Effector memory CD8-positive, alpha-beta T cell (primary cell): ENCODE data around the gene C2orf81.
A peak's percentile ranks its signal among the peaks of the same experiment; 100 is the strongest.
"Not testable (repeated sequence)": the region's sequence is repeated elsewhere in the genome, so short reads cannot be mapped to it uniquely, and the experiment has no call there.

Source experiments
- ATAC-seq: fragments of 150-1000 bp; cut with Tn5 transposase; replicated peaks from 2 replicates; pipeline ENCODE4 v1.10.0; 2021; ENCODE audit warnings: mild to moderate bottlenecking, moderate library complexity
- DNase-seq, 3 experiments: peaks; one replicate each; pipeline ENCODE4 v3.0.0; 2021
- H3K27ac Mint-ChIP-seq, 2 donors: one replicate each; pipeline ENCODE4 v1.8.0; 2022; ENCODE audit warnings: mild to moderate bottlenecking in 2 of 2, mixed read lengths in 2 of 2, moderate library complexity in 2 of 2
- H3K27me3 Mint-ChIP-seq, 2 donors: one replicate each; pipeline ENCODE4 v1.8.0; 2022; ENCODE audit warnings: mixed read lengths in 2 of 2
- H3K36me3 Mint-ChIP-seq: one replicate; pipeline ENCODE4 v1.8.0; 2022; ENCODE audit warnings: mild to moderate bottlenecking, moderate library complexity, mixed read lengths; ENCODE audit not compliant: insufficient read depth
- H3K4me1 Mint-ChIP-seq, 2 donors: one replicate each; pipeline ENCODE4 v1.8.0; 2022; ENCODE audit warnings: low read depth in 2 of 2, mixed read lengths in 2 of 2
- H3K4me3 Mint-ChIP-seq, 2 donors: one replicate each; pipeline ENCODE4 v1.8.0; 2022; ENCODE audit warnings: mild to moderate bottlenecking in 2 of 2, mixed read lengths in 2 of 2, moderate library complexity in 2 of 2
- H3K9me3 Mint-ChIP-seq, 2 donors: one replicate each; pipeline ENCODE4 v1.8.0; 2022; ENCODE audit warnings: mixed read lengths in 2 of 2

The C2orf81 gene

DNA sequence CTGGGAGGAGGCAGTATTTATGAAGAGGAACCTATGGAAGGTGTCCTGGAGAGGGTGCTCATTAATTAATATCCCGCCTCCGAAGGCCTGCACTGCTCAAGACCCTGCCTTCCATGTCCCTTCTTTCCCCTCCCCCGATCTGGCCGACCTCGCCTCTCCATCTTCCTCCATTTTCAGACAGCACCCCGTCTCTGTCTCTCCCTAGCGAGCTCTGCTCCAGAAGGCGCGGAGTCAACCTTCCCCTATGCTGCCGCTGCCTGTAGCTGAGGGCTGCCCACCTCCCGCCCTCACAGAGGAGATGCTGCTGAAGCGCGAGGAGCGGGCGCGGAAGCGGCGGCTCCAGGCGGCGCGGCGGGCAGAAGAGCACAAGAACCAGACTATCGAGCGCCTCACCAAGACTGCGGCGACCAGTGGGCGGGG, 35.7 kb upstream of the C2orf81 start:
- Mint-ChIP-seq H3K27ac (peak overlapping the region; percentile 99 to 100), H3K9me3 (no peaks in the 10 kb centered on the region), H3K36me3 (peaks cover 51% of the 10 kb centered on the region), H3K4me1 (peaks cover 49 to 66% of the 10 kb centered on the region in 2 donors), H3K27me3 (no peaks in the 10 kb centered on the region), H3K4me3 (peak overlapping the region; percentile 96 to 98)
- ATAC-seq, result no peak
- no peak for DNase-seq

DNA sequence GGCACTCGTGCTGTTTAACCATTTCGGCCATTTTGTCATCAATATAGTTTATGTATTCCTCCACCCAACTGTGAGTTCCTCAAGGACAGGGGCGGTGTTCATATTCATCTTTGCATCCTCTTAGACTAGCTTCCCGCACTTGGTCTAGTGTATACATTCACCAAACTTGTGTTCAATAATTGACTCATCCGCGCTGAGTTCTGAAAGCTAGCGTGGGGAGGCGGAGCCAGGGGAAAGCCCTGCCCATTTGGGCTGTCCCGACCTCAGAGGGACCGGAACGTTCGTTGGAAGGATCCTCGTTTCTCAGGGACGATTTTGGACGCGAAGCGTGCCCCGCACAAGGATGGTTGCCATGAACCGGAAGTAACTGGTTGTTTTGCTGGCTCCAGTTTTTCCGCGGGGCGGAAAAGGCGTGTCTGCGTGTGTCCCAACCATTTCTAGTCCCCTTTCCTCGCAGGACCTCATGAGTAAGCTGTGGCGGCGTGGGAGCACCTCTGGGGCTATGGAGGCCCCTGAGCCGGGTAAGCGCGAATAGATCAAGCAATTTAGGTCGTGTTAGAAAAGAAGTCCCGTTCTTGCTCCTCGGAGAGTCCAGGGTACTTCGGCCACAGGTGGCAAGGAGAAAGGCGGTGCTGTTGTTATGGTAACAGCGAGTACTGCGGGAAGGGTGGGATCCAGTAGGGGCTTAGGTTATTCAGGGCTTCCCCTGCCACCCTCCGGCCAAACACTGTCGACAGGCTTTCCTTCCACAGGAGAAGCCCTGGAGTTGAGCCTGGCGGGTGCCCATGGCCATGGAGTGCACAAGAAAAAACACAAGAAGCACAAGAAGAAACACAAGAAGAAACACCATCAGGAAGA, 33.5 kb upstream of the C2orf81 start, which contains the start of gene INO80B:
INO80B (plus strand) TSS at position 434 of the 858 bp plus-strand sequence; CDS start at position 464, 30 bp downstream.
- peak; percentile 37 for ATAC-seq
- Mint-ChIP-seq H3K4me1 (peaks cover 50 to 56% of the 10 kb centered on the region in 2 donors), H3K27ac (peak within 1 kb of the TSS; percentile 94 to 100)

DNA sequence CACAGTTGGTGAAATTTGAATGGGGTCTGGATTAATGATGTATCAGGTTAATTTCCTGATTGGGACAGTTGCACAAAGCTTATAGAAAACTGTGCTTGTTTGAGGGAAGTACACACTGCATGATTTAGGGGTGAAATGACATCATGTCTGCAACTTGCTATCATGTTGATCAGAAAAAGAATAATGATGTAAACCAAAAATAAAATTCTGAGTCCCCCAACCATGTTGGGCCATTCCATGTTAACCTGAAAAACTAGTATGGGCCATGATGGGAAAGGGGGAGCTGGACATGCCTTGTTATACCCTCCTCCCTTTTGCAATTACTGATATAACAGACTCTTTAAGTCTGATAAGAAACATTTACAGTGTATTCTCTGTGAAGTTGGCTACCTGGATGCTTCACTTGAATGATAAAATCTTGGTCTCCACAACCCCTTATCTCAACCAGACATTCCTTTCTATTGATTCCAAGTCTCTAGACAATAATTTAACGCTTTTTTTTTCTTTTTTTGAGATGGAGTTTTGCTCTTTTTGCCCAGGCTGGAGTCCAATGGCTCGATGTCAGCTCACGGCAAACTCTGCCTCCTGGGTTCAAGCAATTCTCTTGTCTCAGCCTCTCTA, 29.3 kb upstream of the C2orf81 start:
- no peak for ATAC-seq
- Mint-ChIP-seq H3K36me3 (peaks cover 14% of the 10 kb centered on the region), H3K4me1 (peaks cover 24 to 29% of the 10 kb centered on the region in 2 donors), H3K27me3 (no peaks in the 10 kb centered on the region), H3K27ac (peak overlapping the region; percentile 15 to 82), H3K4me3 (no peak overlapping the region), H3K9me3 (no peaks in the 10 kb centered on the region)
- no peak for DNase-seq

More for the DNA sequence above, 33.5 kb upstream of the C2orf81 start, which contains the start of gene INO80B:
- Mint-ChIP-seq H3K4me3 (peak within 1 kb of the TSS; percentile 96 to 98), H3K9me3 (no peaks in the 10 kb centered on the region), H3K36me3 (peaks cover 44% of the 10 kb centered on the region), H3K27me3 (no peaks in the 10 kb centered on the region)
- peak; percentile 97 to 99 (median 97) for DNase-seq

DNA sequence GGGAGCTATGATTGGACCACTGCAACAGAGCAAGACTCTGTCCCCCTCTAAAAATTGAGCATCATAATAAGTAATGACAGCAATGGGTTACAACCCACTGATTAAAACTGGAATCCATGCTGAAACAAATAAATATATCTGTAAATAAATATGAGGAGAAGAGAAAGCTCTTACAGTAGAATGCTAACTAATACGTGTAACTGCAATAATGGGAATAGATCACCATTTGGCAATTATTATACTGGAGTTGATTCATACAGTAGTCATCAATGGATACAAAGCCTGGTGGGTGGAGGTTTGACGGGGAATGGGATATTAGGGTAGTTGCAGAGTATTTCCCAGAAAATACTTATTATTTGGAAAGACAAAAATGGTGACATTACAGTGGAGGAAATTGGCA, 27.4 kb upstream of the C2orf81 start:
- Mint-ChIP-seq H3K4me1 (peaks cover 9 to 13% of the 10 kb centered on the region in 2 donors), H3K27me3 (peaks cover 0 to 17% of the 10 kb centered on the region in 2 donors), H3K4me3 (no peak overlapping the region), H3K27ac (no peak overlapping the region), H3K36me3 (peaks cover 7% of the 10 kb centered on the region), H3K9me3 (no peaks in the 10 kb centered on the region)
- no peak for ATAC-seq
- no peak for DNase-seq

DNA sequence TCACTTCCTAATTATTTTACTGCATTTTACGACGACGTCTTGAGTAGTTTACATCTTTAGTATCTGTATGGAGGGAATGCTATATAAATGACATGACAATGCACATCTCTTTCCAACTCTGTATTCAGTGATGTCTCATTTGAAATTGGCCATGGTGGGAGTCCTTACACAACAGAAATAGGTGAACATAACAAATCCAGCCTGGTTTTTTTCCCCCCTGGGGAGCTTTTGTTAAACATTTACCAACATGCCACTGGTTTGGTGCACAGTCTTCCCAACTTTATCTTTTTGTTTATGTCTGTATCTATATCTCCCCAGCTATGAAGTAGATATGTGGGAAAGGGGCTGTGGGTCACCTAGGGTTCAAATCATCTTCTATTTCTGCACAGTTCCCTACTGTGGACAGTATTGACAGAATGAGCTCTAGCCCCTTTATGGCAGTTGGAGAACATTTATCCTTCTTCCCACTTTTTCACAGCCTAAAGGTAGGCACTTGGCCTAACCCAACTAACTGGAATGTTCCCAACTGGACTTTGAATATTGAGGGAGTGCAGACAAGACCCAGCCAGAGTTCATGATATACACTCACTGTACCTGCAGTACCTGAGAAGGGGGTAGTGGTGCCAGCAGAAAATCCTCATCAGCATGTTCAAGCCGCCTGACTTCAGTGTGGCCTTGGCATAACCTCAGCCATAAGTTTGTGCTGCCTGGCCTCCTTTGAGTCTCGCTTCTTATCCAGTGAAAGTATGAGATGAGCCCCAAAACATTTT, 26.0 kb upstream of the C2orf81 start:
- DNase-seq (no peak), ATAC-seq (no peak)
- Mint-ChIP-seq H3K27ac (no peak overlapping the region), H3K36me3 (peaks cover 7% of the 10 kb centered on the region), H3K27me3 (peaks cover 2 to 22% of the 10 kb centered on the region in 2 donors), H3K9me3 (no peaks in the 10 kb centered on the region), H3K4me1 (peaks cover under 1 to 4% of the 10 kb centered on the region in 2 donors), H3K4me3 (no peak overlapping the region)

DNA sequence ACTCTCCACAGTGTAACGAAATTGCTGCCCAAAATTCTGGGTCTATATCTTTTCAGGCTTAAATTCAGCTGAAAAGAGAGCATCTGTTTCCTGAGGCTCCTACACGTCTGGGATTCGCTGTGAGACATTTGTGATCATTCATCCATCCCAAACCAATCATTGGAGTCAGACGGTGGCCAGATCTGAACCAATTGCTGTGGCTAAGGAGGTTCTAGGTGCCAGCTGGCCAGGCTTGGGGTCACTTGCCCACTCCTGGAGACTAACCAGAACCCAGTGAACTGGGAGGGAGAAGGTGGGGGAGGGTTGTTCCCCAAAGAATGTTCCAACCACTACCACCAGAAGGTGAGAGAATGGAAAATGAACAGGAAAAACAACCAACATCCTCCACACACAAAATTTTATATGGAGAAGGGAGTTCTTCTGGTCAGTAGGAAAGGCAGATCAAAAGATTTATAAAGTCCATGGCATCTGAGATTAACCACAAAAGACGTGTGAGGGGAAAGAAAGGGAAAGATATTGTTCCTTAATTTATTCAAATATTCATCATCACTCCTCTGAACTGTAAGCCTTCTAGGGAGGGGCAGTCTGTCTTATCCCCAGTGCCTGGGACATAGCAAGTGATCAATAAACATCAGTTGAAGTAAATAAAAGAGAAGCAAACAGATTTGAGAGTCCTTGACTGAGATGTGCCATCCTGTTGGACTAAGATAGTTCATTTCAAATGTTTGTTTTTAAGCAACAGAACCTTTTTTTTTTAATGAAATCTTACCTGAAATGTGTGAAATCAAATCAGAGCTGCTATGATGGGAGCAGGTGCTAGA, 23.3 kb upstream of the C2orf81 start:
- no peak overlapping the region for H3K27ac Mint-ChIP-seq
- peaks cover 15 to 45% of the 10 kb centered on the region in 2 donors for H3K27me3 Mint-ChIP-seq
- ATAC-seq (no peak), DNase-seq (no peak)
- peaks cover 4% of the 10 kb centered on the region for H3K36me3 Mint-ChIP-seq
- no peak overlapping the region for H3K4me3 Mint-ChIP-seq
- no peaks in the 10 kb centered on the region for H3K9me3 Mint-ChIP-seq
- peaks cover 8 to 10% of the 10 kb centered on the region in 2 donors for H3K4me1 Mint-ChIP-seq

DNA sequence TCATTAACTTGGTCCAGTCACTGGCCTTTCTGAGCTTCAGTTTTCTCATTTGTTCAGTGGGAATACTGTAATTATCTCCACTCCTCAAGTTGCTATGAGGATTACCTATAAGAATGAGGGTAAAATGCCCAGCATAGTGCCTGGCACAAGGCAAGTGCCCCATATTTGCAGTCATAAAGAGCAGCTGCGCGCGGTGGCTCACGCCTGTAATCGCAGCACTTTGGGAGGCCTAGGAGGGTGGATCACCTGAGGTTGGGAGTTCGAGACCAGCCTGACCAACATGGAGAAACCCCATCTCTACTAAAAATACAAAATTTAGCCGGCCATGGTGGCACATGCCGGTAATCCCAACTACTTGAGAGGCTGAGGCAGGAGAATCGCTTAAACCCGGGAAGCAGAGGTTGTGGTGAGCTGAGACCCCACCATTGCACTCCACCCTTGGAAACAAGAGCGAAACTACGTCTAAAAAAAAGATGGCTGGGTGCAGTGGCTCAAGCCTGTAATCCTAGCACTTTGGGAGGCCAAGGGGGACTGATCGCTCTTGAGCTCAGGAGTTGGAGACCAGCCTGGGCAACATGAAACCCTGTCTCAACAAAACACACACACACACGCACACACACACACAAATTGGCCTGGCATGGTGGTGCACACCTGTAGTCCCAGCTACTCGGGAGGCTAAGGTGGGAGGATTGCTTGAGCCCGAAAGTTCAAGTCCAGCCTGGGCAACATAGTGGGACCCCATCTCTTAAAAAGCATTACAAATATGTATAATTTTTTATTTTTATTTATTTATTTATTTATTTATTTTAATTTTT, 21.3 kb upstream of the C2orf81 start:
- Mint-ChIP-seq H3K27ac (peak overlapping the region in 1 of 2 donors; percentile 32), H3K4me3 (peak overlapping the region; percentile 75 to 76), H3K27me3 (peaks cover 23 to 58% of the 10 kb centered on the region in 2 donors)
- not testable (repeated sequence) for H3K4me1 Mint-ChIP-seq, H3K36me3 Mint-ChIP-seq, DNase-seq, H3K9me3 Mint-ChIP-seq, ATAC-seq

DNA sequence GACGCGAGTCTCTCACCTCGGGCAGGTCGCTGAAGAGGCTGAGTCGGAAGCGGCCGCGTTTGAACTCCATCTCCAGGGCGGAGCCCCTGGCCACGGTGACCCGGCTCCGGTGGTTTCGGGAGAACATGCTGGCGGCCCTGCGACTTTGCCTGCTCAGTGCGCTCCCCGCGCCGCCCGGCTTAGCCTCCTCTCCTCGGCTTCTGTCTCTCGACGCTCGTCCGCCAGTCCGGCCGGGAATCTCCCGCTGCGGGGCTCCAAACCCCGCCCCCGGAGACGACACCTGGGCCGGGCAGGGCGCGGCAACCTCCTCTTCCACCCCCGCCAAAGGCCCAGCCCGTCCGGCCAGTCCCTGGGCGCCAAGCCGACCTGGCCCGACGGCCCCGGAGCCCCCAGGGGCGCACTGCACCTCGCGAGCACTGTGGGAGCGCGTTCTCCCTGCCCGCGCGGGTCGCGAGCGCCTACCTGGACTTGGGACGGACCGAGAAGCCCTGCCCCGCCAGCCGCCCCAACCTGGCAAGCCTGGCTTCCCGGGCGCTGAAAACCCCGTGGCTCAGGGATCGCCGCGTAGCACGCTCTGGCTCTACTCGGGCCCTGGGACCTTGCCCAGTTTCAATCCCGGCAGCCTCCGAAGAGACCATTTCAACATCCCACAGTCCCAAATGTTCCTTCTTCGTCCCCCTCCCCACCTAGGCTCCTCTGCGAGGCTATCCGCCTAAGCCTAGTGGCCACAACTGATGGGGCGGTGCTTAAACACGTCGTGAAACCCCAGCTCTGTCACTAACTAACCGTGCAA, 20.5 kb upstream of the C2orf81 start, which contains the start of gene RTKN:
RTKN (minus strand) TSS at position 248 of the 793 bp plus-strand sequence; CDS start at position 127, 121 bp downstream.
- Mint-ChIP-seq H3K27me3 (peaks cover 23 to 58% of the 10 kb centered on the region in 2 donors), H3K4me3 (peak within 1 kb of the TSS; percentile 75 to 76), H3K4me1 (peaks cover 8 to 10% of the 10 kb centered on the region in 2 donors), H3K36me3 (peaks cover 4% of the 10 kb centered on the region), H3K27ac (peak within 1 kb of the TSS; percentile 32 to 68), H3K9me3 (no peaks in the 10 kb centered on the region)
- DNase-seq, result peak in 2 of 3 experiments; percentile 46 to 52
- ATAC-seq, result peak; percentile 82

DNA sequence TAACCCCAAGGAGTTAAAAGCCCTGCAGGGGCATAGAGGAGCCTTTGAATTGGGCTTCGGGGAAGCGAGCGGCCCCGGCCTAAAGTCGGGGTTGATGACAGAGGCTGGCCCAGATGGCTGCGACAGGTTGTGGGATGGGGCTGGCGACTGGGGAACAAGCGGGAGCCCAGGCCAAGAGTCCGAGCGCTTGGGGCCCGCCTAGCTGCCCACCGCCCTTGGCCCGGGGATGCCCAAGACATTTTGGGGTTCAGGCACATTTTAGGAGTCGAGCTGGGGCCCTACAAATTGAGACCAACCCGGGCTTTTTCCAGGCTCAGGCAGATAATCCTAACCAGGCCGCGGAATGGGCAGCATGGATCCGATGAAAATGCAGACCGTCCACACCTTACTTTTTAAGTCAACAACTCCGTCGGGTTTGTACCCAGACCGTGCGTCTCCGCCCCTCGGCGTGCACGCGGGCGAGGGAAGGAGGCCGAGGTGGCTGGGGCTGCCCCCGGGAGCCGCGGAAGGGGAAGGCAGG, 19.8 kb upstream of the C2orf81 start:
- ATAC-seq, result no peak
- Mint-ChIP-seq H3K4me3 (peak overlapping the region; percentile 54 to 75), H3K36me3 (peaks cover 4% of the 10 kb centered on the region), H3K27me3 (peaks cover 23 to 58% of the 10 kb centered on the region in 2 donors), H3K9me3 (no peaks in the 10 kb centered on the region), H3K27ac (peak overlapping the region in 1 of 2 donors; percentile 68), H3K4me1 (peaks cover 8 to 10% of the 10 kb centered on the region in 2 donors)
- no peak for DNase-seq

DNA sequence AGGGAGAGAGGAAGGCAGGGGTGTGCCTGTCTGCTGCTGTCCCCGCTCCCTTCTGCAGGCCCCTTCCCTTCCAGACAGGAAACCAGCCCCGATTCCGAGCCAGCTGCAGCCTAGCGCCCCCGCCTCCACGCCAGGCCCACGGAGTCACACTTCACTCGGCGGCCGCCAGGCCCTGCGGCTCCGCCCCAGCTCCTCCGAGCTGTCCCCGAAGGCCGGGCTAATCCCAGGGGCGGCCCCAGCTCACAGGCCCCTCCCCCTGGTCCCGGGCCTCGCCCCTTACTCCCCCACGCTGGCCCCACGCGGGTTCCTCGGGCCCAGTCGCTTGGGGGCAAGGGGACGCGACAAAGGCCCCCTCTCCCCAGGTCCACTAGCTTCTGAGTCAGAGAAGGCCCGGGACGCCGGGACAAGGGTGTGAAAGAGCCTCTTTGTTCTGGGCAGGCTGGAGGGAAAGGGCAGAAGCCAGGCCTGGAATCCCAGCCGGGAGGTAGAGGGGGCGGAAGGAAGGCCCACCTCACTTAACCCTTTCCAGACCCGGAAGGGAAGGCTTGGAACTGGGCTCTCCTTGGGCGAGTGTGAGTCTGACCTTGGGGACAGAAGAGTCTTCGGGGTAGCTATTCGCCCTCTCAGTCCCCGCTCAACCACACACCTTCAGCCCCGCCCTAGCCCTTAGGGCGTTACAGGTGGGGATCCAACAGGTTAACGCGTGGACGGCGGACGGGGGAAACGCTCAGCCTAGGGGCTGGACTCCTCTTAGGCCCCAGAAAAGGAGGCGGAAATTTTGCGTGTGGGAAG, 19.2 kb upstream of the C2orf81 start:
- peaks cover 8 to 10% of the 10 kb centered on the region in 2 donors for H3K4me1 Mint-ChIP-seq
- H3K27ac Mint-ChIP-seq, result peak overlapping the region in 1 of 2 donors; percentile 68
- peak; percentile 16 to 32 (median 31) for DNase-seq
- H3K9me3 Mint-ChIP-seq, result no peaks in the 10 kb centered on the region
- peaks cover 4% of the 10 kb centered on the region for H3K36me3 Mint-ChIP-seq
- peak; percentile 68 for ATAC-seq
- peak overlapping the region; percentile 54 to 61 for H3K4me3 Mint-ChIP-seq
- H3K27me3 Mint-ChIP-seq, result peaks cover 23 to 57% of the 10 kb centered on the region in 2 donors
